OCI-LY7 (cell line): ENCODE results near the gene RAMP3.

ENCODE experiments used
- EZH2phosphoT487 ChIP-seq: fragments of 200-600 bp; sonication (generic); IDR thresholded peaks from 2 replicates; pipeline ENCODE4 v1.6.1; 2018; ENCODE audit warnings: low read depth, borderline replicate concordance, mild to moderate bottlenecking, mixed run types, antibody characterized with exemption, low read length, moderate library complexity, mixed read lengths
- TF ChIP-seq, protein P1 (sequence below): fragments of 200-600 bp; sonication (generic); conservative IDR thresholded peaks from 2 replicates; pipeline ENCODE4 v1.5.1; 2014; ENCODE audit warnings: mild to moderate bottlenecking, antibody characterized with exemption, low read length, moderate library complexity, mixed read lengths

DNA sequence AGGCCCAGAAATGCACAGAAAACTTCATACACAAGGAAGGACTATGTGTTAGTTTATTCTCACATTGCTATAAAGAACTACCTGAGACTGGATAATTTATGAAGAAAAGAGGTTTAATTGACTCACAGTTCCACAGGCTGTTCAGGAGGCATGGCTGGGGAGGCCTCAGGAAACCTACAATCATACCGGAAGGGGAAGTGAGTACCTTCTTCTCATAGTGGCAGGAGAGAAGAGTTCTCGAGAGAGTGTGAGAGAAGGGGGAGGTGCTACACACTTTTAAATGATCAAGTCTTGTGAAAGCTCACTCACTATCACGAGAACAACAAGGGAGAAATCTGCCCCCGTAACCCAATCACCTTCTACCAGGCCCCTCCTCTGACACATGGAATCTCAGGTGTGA, 16.8 kb upstream of the RAMP3 start:
- TF ChIP-seq, protein P1, sequence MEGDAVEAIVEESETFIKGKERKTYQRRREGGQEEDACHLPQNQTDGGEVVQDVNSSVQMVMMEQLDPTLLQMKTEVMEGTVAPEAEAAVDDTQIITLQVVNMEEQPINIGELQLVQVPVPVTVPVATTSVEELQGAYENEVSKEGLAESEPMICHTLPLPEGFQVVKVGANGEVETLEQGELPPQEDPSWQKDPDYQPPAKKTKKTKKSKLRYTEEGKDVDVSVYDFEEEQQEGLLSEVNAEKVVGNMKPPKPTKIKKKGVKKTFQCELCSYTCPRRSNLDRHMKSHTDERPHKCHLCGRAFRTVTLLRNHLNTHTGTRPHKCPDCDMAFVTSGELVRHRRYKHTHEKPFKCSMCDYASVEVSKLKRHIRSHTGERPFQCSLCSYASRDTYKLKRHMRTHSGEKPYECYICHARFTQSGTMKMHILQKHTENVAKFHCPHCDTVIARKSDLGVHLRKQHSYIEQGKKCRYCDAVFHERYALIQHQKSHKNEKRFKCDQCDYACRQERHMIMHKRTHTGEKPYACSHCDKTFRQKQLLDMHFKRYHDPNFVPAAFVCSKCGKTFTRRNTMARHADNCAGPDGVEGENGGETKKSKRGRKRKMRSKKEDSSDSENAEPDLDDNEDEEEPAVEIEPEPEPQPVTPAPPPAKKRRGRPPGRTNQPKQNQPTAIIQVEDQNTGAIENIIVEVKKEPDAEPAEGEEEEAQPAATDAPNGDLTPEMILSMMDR, result no peak
- TF ChIP-seq EZH2phosphoT487, result no peak
